ENCODE results near the gene WSB1.
"Not testable (repeated sequence)": the region's sequence is repeated elsewhere in the genome, so short reads cannot be mapped to it uniquely, and the experiment has no call there.

Gene WSB1

GRCh38 chr17:27315322-27315721, 21.4 kb downstream of the WSB1 start:
- in situ Hi-C loops (cut with MboI; ENCODE audit: low sequenced_read_pairs) = no loop called here

GRCh38 chr17:27315796-27316465, 22.0 kb downstream of the WSB1 start:
- in situ Hi-C loops (cut with MboI; ENCODE audit: low sequenced_read_pairs) = no loop called here

GRCh38 chr17:27318228-27318627, 24.3 kb downstream of the WSB1 start:
- in situ Hi-C loops (cut with MboI; ENCODE audit: low sequenced_read_pairs) = no loop called here

GRCh38 chr17:27318633-27319032, 24.7 kb downstream of the WSB1 start:
- in situ Hi-C loops (cut with MboI; ENCODE audit: low sequenced_read_pairs) = no loop called here

- in situ Hi-C loops (cut with MboI; ENCODE audit: low sequenced_read_pairs) = no loop called here
Measured at GRCh38 chr17:27319541-27320221, 25.8 kb downstream of the WSB1 start.

GRCh38 chr17:27320222-27320560, 26.3 kb downstream of the WSB1 start:
- in situ Hi-C loops (cut with MboI; ENCODE audit: low sequenced_read_pairs) = no loop called here

- in situ Hi-C loops (cut with MboI; ENCODE audit: low sequenced_read_pairs) = no loop called here
Measured at GRCh38 chr17:27321372-27321771, 27.5 kb downstream of the WSB1 start.

- in situ Hi-C loops (cut with MboI; ENCODE audit: low sequenced_read_pairs) = no loop called here
Measured at GRCh38 chr17:27322026-27322425, 28.1 kb downstream of the WSB1 start.

GRCh38 chr17:27322690-27323508, 29.0 kb downstream of the WSB1 start:
- in situ Hi-C loops (cut with MboI; ENCODE audit: low sequenced_read_pairs) = no loop called here

GRCh38 chr17:27323538-27324215, 29.8 kb downstream of the WSB1 start:
- in situ Hi-C loops (cut with MboI; ENCODE audit: low sequenced_read_pairs) = no loop called here

- in situ Hi-C loops (cut with MboI; ENCODE audit: low sequenced_read_pairs) = no loop called here
Measured at GRCh38 chr17:27324771-27325339, 30.9 kb downstream of the WSB1 start.

GRCh38 chr17:27326051-27326450, 32.1 kb downstream of the WSB1 start:
- in situ Hi-C loops (cut with MboI; ENCODE audit: low sequenced_read_pairs) = no loop called here

GRCh38 chr17:27326585-27326984, 32.7 kb downstream of the WSB1 start:
- in situ Hi-C loops (cut with MboI; ENCODE audit: low sequenced_read_pairs) = no loop called here

GRCh38 chr17:27327397-27327796, 33.5 kb downstream of the WSB1 start:
- in situ Hi-C loops (cut with MboI; ENCODE audit: low sequenced_read_pairs) = no loop called here

- in situ Hi-C loops (cut with MboI; ENCODE audit: low sequenced_read_pairs) = no loop called here
Measured at GRCh38 chr17:27327871-27328270, 34.0 kb downstream of the WSB1 start.

GRCh38 chr17:27328686-27329085, 34.8 kb downstream of the WSB1 start:
- in situ Hi-C loops (cut with MboI; ENCODE audit: low sequenced_read_pairs) = not testable (repeated sequence)

- in situ Hi-C loops (cut with MboI; ENCODE audit: low sequenced_read_pairs) = no loop called here
Measured at GRCh38 chr17:27329146-27329805, 35.4 kb downstream of the WSB1 start.

GRCh38 chr17:27332047-27332393, 38.1 kb downstream of the WSB1 start:
- in situ Hi-C loops (cut with MboI; ENCODE audit: low sequenced_read_pairs) = no loop called here

GRCh38 chr17:27332485-27333409, 38.8 kb downstream of the WSB1 start:
- in situ Hi-C loops (cut with MboI; ENCODE audit: low sequenced_read_pairs) = no loop called here
